Trophoblast cell (in vitro differentiated cells and primary cell): Measurements from ENCODE around the gene KRT34.

Source experiments
- DNase-seq, 2 donors: peaks; one replicate each; pipeline ENCODE4 v3.0.0-alpha.2; 2016
- H2AFZ ChIP-seq: 2 replicates; pipeline ENCODE4 v1.6.1; 2013; ENCODE audit warnings: low read length, moderate library complexity, mild to moderate bottlenecking; ENCODE audit not compliant: insufficient read depth, poor library complexity
- H2AK5ac ChIP-seq: 2 replicates; pipeline ENCODE4 v1.6.1; 2013; ENCODE audit warnings: mild to moderate bottlenecking, low read length
- H2BK120ac ChIP-seq: 2 replicates; pipeline ENCODE4 v1.6.1; 2013; ENCODE audit warnings: low read length, mild to moderate bottlenecking, moderate library complexity; ENCODE audit not compliant: insufficient read depth, poor library complexity
- H2BK12ac ChIP-seq: 2 replicates; pipeline ENCODE4 v1.6.1; 2013; ENCODE audit warnings: mild to moderate bottlenecking, low read length, moderate library complexity
- H2BK5ac ChIP-seq: 2 replicates; pipeline ENCODE4 v1.6.1; 2013; ENCODE audit warnings: low read length, low read depth, moderate library complexity, mild to moderate bottlenecking; ENCODE audit not compliant: poor library complexity
- H3K14ac ChIP-seq: 2 replicates; pipeline ENCODE4 v1.6.1; 2013; ENCODE audit warnings: mild to moderate bottlenecking, low read length
- H3K18ac ChIP-seq: 2 replicates; pipeline ENCODE4 v1.6.1; 2013; ENCODE audit warnings: mild to moderate bottlenecking, low read length
- H3K23ac ChIP-seq: 2 replicates; pipeline ENCODE4 v1.6.1; 2013; ENCODE audit warnings: low read length
- H3K27ac ChIP-seq: 2 replicates; pipeline ENCODE4 v1.5.1; 2013; ENCODE audit warnings: low read depth, mild to moderate bottlenecking, inconsistent platforms, low read length, moderate library complexity
- H3K27me3 ChIP-seq: 2 replicates; pipeline ENCODE4 v1.6.1; 2013; ENCODE audit warnings: inconsistent platforms, mild to moderate bottlenecking, low read length, moderate library complexity; ENCODE audit not compliant: insufficient read depth
- H3K36me3 ChIP-seq, 2 experiments: 1 replicate in 1 of 2; 2 replicates in 1 of 2; pipeline ENCODE4 v1.6.1; 2013; ENCODE audit warnings: low read length in 2 of 2, mild to moderate bottlenecking in 2 of 2, moderate library complexity in 1 of 2; ENCODE audit not compliant: insufficient read depth in 2 of 2, control insufficient read depth in 1 of 2
- H3K4ac ChIP-seq: 2 replicates; pipeline ENCODE4 v1.6.1; 2013; ENCODE audit warnings: low read depth, mild to moderate bottlenecking, low read length, moderate library complexity
- H3K4me1 ChIP-seq, 2 experiments: 1 replicate in 1 of 2; 2 replicates in 1 of 2; pipeline ENCODE4 v1.6.1; 2013; ENCODE audit warnings: low read length in 2 of 2, mild to moderate bottlenecking in 2 of 2, moderate library complexity in 1 of 2; ENCODE audit not compliant: insufficient read depth in 2 of 2, control insufficient read depth in 1 of 2
- H3K4me2 ChIP-seq: 2 replicates; pipeline ENCODE4 v1.6.1; 2013; ENCODE audit warnings: inconsistent platforms, mild to moderate bottlenecking, low read length, moderate library complexity
- H3K4me3 ChIP-seq: 2 replicates; pipeline ENCODE4 v1.5.1; 2013; ENCODE audit warnings: mild to moderate bottlenecking, low read depth, low read length, inconsistent platforms
- H3K79me1 ChIP-seq: one replicate; pipeline ENCODE4 v1.6.1; 2013; ENCODE audit warnings: low read length
- H3K79me2 ChIP-seq: 2 replicates; pipeline ENCODE4 v1.6.1; 2013; ENCODE audit warnings: low read length, mild to moderate bottlenecking; ENCODE audit not compliant: control insufficient read depth, insufficient read depth, poor library complexity
- H3K9ac ChIP-seq: 2 replicates; pipeline ENCODE4 v1.6.1; 2013; ENCODE audit warnings: mild to moderate bottlenecking, low read length
- H3K9me3 ChIP-seq: 2 replicates; pipeline ENCODE4 v1.6.1; 2013; ENCODE audit warnings: low read depth, mild to moderate bottlenecking, control low read depth, inconsistent platforms, low read length; ENCODE audit not compliant: insufficient read depth
- H4K12ac ChIP-seq: 2 replicates; pipeline ENCODE4 v1.6.1; 2013; ENCODE audit warnings: low read depth, mild to moderate bottlenecking, low read length, moderate library complexity
- H4K8ac ChIP-seq: 2 replicates; pipeline ENCODE4 v1.6.1; 2013; ENCODE audit warnings: low read depth, mild to moderate bottlenecking, low read length, moderate library complexity
- H4K91ac ChIP-seq: one replicate; pipeline ENCODE4 v1.6.1; 2013; ENCODE audit warnings: low read depth, mild to moderate bottlenecking, low read length, moderate library complexity
- WGBS: extraction: QIAGEN DNeasy Blood & Tissue Kit; methylation state at CpG from one replicate; pipeline ENCODE4 v1.1.7; 2013; ENCODE audit warnings: missing lambda C conversion rate; ENCODE audit not compliant: insufficient read length, insufficient coverage; ENCODE audit errors: extremely low coverage; 5-methylcytosine and 5-hydroxymethylcytosine counted together

KRT34 gene

DNA sequence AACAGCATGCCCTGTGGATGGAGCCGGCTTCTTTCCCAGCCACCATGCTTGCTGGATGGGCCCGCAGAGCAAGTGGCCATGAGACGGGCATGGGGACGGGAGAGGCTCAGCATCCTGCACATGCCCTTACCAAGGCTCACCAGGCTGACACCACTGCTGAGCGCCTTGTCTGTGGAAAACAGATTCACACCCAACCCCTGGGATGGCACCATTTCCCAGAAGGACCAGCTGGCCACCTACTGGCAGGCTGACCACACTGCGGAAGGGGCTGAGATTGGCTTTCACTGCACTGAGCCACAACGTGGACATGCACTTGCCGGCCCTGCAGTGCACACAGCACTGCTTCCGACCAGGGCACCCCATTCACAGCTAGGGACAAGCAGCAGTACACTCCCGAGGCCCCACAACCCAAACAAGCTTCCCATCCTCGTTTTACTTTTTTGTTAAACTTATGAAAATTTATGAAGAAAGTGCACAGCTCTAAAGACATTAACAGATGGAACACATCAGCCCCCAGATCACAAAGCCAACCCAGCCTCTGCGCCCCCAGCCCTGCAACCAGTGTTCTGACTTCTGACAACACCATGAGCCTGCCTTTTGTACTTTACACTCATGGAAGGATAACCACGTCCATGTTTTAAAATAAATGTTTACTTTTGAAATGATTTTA is 52.7 kb downstream of the KRT34 start:
- Histone ChIP-seq H3K4me3 (no peak overlapping the region), H4K8ac (no peak overlapping the region), H2AFZ (no peak overlapping the region), H3K79me1 (no peaks in the 10 kb centered on the region), H4K12ac (no peak overlapping the region), H2BK120ac (no peak overlapping the region), H3K14ac (no peak overlapping the region), H4K91ac (no peak overlapping the region), H3K4ac (no peak overlapping the region), H2BK5ac (no peak overlapping the region), H3K9ac (no peak overlapping the region), H3K27me3 (no peaks in the 10 kb centered on the region), H2AK5ac (no peak overlapping the region), H3K23ac (no peak overlapping the region), H3K79me2 (no peaks in the 10 kb centered on the region), H3K9me3 (no peaks in the 10 kb centered on the region), H3K4me2 (no peak overlapping the region), H3K4me1 (no peaks in the 10 kb centered on the region), H3K27ac (no peak overlapping the region), H3K36me3 (no peaks in the 10 kb centered on the region), H2BK12ac (no peak overlapping the region), H3K18ac (no peak overlapping the region)
- no CpG with 5 or more reads among the region's 13 CpGs for WGBS
- peak; percentile 35 to 64 for DNase-seq

DNA sequence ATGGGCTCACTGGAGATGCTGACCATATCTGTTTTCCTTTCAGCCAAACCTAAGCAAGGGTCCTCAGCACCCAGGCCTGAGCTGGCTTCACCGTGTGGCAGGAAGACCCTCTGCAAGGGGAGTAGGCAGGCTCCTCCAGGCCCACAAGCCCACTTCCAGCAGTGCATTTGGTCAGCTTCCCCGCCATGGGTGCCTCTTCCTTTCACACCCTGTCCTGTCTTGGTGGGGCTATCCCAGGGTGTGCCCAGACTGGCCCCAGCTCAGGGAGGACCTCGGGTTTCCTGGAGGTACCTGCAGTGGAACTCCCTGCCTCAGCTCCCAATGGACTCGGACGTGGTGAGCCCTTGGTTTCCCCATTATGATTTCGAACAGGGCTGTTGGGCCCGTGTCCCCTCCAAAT is 53.9 kb downstream of the KRT34 start:
- Histone ChIP-seq H3K9me3 (no peaks in the 10 kb centered on the region), H2AK5ac (no peak overlapping the region), H2BK120ac (no peak overlapping the region), H2BK5ac (no peak overlapping the region), H3K36me3 (no peaks in the 10 kb centered on the region), H3K27me3 (no peaks in the 10 kb centered on the region), H3K18ac (no peak overlapping the region), H4K91ac (no peak overlapping the region), H3K79me1 (peaks cover under 1% of the 10 kb centered on the region), H3K27ac (no peak overlapping the region), H2BK12ac (no peak overlapping the region), H3K4ac (no peak overlapping the region), H3K4me2 (no peak overlapping the region), H4K8ac (no peak overlapping the region), H3K4me1 (peaks cover 1 to 3% of the 10 kb centered on the region in 2 experiments), H3K23ac (no peak overlapping the region), H4K12ac (no peak overlapping the region), H3K4me3 (no peak overlapping the region), H2AFZ (no peak overlapping the region), H3K79me2 (no peaks in the 10 kb centered on the region), H3K9ac (no peak overlapping the region), H3K14ac (no peak overlapping the region)
- DNase-seq: no peak
- no CpG with 5 or more reads among the region's 7 CpGs for WGBS
